RWPE2 (cell line): ENCODE results near the gene PPBP.

Experiments
- ATAC-seq: fragments of 200-7000 bp; cut with Tn5 transposase; 3 replicates; pipeline ENCODE4 v1.9.1; 2021; ENCODE audit warnings: low read depth
- DNase-seq: peaks from one replicate; pipeline ENCODE4 v3.0.0-alpha.2; 2020; ENCODE audit warnings: low spot score
- H3K27ac ChIP-seq: fragments of 450-650 bp; 2 replicates; pipeline ENCODE4 v1.5.1; 2017; ENCODE audit warnings: mild to moderate bottlenecking; ENCODE audit not compliant: poor library complexity, severe bottlenecking
- H3K27me3 ChIP-seq: fragments of 250-450 bp; sonication (Bioruptor Pico); 2 replicates; pipeline ENCODE4 v1.5.1; 2021; ENCODE audit warnings: mild to moderate bottlenecking, moderate library complexity; ENCODE audit not compliant: insufficient read depth, poor library complexity, severe bottlenecking
- H3K36me3 ChIP-seq: fragments of 250-450 bp; sonication (Bioruptor Pico); 2 replicates; pipeline ENCODE4 v1.5.1; 2020; ENCODE audit warnings: low read depth, mild to moderate bottlenecking, moderate library complexity
- H3K4me1 ChIP-seq: fragments of 250-450 bp; sonication (Bioruptor Pico); 2 replicates; pipeline ENCODE4 v1.5.1; 2021; ENCODE audit warnings: mild to moderate bottlenecking, moderate library complexity; ENCODE audit not compliant: insufficient read depth, poor library complexity, severe bottlenecking
- H3K4me3 ChIP-seq: fragments of 250-450 bp; sonication (Bioruptor Pico); 2 replicates; pipeline ENCODE4 v1.5.1; 2021; ENCODE audit warnings: mild to moderate bottlenecking, moderate library complexity; ENCODE audit not compliant: severe bottlenecking
- H3K9me3 ChIP-seq: fragments of 250-450 bp; sonication (Bioruptor Pico); 2 replicates; pipeline ENCODE4 v1.5.1; 2021; ENCODE audit warnings: mild to moderate bottlenecking, moderate library complexity; ENCODE audit not compliant: severe bottlenecking
- TF ChIP-seq, protein P1 (sequence below): fragments of 450-650 bp; IDR thresholded peaks from one replicate; pipeline ENCODE4 v1.5.1; 2017; ENCODE audit warnings: mild to moderate bottlenecking, moderate library complexity; ENCODE audit not compliant: poor library complexity, severe bottlenecking

PPBP gene

GRCh38 chr4:73991742-73992000, 3.7 kb upstream of the PPBP start:
- Histone ChIP-seq H3K4me3 (no peak overlapping the region), H3K27ac (no peak overlapping the region), H3K9me3 (no peaks in the 10 kb centered on the region), H3K36me3 (no peaks in the 10 kb centered on the region), H3K27me3 (no peaks in the 10 kb centered on the region), H3K4me1 (peaks cover 3% of the 10 kb centered on the region)
- TF ChIP-seq, protein P1, sequence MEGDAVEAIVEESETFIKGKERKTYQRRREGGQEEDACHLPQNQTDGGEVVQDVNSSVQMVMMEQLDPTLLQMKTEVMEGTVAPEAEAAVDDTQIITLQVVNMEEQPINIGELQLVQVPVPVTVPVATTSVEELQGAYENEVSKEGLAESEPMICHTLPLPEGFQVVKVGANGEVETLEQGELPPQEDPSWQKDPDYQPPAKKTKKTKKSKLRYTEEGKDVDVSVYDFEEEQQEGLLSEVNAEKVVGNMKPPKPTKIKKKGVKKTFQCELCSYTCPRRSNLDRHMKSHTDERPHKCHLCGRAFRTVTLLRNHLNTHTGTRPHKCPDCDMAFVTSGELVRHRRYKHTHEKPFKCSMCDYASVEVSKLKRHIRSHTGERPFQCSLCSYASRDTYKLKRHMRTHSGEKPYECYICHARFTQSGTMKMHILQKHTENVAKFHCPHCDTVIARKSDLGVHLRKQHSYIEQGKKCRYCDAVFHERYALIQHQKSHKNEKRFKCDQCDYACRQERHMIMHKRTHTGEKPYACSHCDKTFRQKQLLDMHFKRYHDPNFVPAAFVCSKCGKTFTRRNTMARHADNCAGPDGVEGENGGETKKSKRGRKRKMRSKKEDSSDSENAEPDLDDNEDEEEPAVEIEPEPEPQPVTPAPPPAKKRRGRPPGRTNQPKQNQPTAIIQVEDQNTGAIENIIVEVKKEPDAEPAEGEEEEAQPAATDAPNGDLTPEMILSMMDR: no peak
- ATAC-seq (no peak), DNase-seq (no peak)

- Histone ChIP-seq H3K4me1 (peaks cover 3% of the 10 kb centered on the region), H3K27ac (no peak overlapping the region), H3K4me3 (no peak overlapping the region), H3K27me3 (no peaks in the 10 kb centered on the region), H3K9me3 (no peaks in the 10 kb centered on the region), H3K36me3 (no peaks in the 10 kb centered on the region)
- ATAC-seq (no peak), DNase-seq (no peak)
- TF ChIP-seq, protein P1: no peak
Observed at GRCh38 chr4:73990988-73991741, 3.2 kb upstream of the PPBP start.

GRCh38 chr4:73989928-73990327, 1.9 kb upstream of the PPBP start:
- DNase-seq (no peak), ATAC-seq (no peak)
- TF ChIP-seq, protein P1: no peak
- Histone ChIP-seq H3K27me3 (no peaks in the 10 kb centered on the region), H3K36me3 (no peaks in the 10 kb centered on the region), H3K27ac (no peak overlapping the region), H3K4me1 (peaks cover 3% of the 10 kb centered on the region), H3K9me3 (no peaks in the 10 kb centered on the region), H3K4me3 (no peak overlapping the region)

GRCh38 chr4:73989031-73989430, 1.0 kb upstream of the PPBP start:
- Histone ChIP-seq H3K4me1 (peaks cover 3% of the 10 kb centered on the region), H3K36me3 (no peaks in the 10 kb centered on the region), H3K27me3 (no peaks in the 10 kb centered on the region), H3K9me3 (no peaks in the 10 kb centered on the region), H3K4me3 (no peak overlapping the region), H3K27ac (no peak overlapping the region)
- ATAC-seq (no peak), DNase-seq (no peak)
- TF ChIP-seq, protein P1: no peak

DNA sequence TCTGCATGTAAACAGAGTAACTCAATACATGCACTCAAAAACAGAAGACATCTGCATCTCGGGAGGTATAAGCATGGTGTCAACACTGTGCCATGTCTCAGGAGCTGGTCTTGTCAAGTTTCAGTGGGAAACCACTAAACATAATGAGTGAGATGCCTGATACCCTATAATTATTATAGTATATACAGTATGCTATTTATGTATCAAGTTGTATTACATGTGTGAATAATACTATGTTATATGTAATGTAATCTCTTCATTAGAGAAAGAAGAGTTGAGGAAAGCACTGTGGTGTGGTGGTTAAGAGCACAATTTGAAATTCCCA, 2.5 kb downstream of the PPBP start:
- Histone ChIP-seq H3K4me1 (peaks cover 3% of the 10 kb centered on the region), H3K27me3 (no peaks in the 10 kb centered on the region), H3K9me3 (no peaks in the 10 kb centered on the region), H3K36me3 (no peaks in the 10 kb centered on the region), H3K27ac (no peak overlapping the region), H3K4me3 (no peak overlapping the region)
- TF ChIP-seq, protein P1: no peak
- ATAC-seq (no peak), DNase-seq (no peak)
